ENCODE measurements around the gene RBBP8NL. TPM values are rescaled to one million over a fixed set of nuclear protein-coding genes. Genes with fewer than 3 reads are reported as not detected.

Gene RBBP8NL
- total and polyA plus RNA-seq, 2 of the 8 experiments (the other 6 are each of a cell fraction or from before 2014, with no cell fraction given), result 0.43 to 0.48 TPM

- no peak for TF ChIP-seq EP300 (IDR thresholded peaks at IDR 0.05; ENCODE audit: borderline replicate concordance in 1 of 2, low read depth in 2 of 2, low read length in 2 of 2)
- no peak for TF ChIP-seq CHD2 (IDR thresholded peaks at IDR 0.05; ENCODE audit: low read length)
- no peak for TF ChIP-seq BCL11A (IDR thresholded peaks at IDR 0.05; ENCODE audit: low read depth in 2 of 2, low read length in 2 of 2)
- TF ChIP-seq CBX5 (IDR thresholded peaks at IDR 0.05; ENCODE audit: low read depth, low read length), result no peak
- no peak for TF ChIP-seq FOSL1 (IDR thresholded peaks at IDR 0.05; ENCODE audit: insufficient read depth, low read depth, low read length)
- TF ChIP-seq TAF1 (IDR thresholded peaks at IDR 0.05; ENCODE audit: low read depth, low read length), result no peak
- TF ChIP-seq SRF (IDR thresholded peaks at IDR 0.05; ENCODE audit: low read depth, low read length), result no peak
- TF ChIP-seq ATF2 (IDR thresholded peaks at IDR 0.05; ENCODE audit: low read length), result no peak
- TF ChIP-seq RXRA (IDR thresholded peaks at IDR 0.05; ENCODE audit: insufficient read depth, low read depth, low read length), result no peak
Observed at GRCh38 chr20:62377615-62378178, 49.6 kb downstream of the RBBP8NL start (continued).

Data from H1 (cell line).